ENCODE measurements around the gene ATF2. TPM values are rescaled to one million over a fixed set of nuclear protein-coding genes. Genes with fewer than 3 reads are reported as not detected.

Gene ATF2
- total RNA-seq, 4 donors from 2014 or later = 36.5 to 48.6 (median 43.5) TPM

DNA sequence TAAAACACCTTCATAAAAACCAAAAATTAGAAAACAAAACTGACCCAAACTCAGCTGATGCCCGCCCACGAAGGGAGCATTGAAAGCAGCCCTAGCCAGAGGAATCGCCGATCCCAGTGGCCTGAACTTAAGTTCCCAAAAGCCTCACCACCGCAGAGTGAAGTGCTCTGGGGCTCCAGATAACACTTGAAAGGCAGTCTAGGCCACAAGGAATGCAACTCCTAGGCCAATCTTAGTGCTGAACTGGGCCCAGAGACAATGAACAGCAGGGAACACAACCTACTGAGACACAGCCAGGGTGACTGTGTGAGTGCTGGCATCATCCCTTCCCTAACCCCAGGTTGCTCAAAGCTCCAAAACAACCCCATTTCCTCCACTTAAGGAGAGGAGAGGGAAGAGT, 103.2 kb downstream of the ATF2 start:
- Histone ChIP-seq H3K9me3 (no peaks in the 10 kb centered on the region), H3K4me1 (no peaks in the 10 kb centered on the region), H3K27ac (replicated peaks in 1 of 4) (no peak overlapping the region), H3K27me3 (no peaks in the 10 kb centered on the region), H3K36me3 (peaks cover 0 to 18% (median 3%) of the 10 kb centered on the region in 4 donors), H3K4me3 (no peak overlapping the region)
- no peak for TF ChIP-seq EP300 (IDR thresholded peaks at IDR 0.05)
- no peak for TF ChIP-seq POLR2AphosphoS5 (IDR thresholded peaks at IDR 0.05)
- no peak for TF ChIP-seq POLR2A (IDR thresholded peaks at IDR 0.05; ENCODE audit: low read depth)
- TF ChIP-seq, protein P1, sequence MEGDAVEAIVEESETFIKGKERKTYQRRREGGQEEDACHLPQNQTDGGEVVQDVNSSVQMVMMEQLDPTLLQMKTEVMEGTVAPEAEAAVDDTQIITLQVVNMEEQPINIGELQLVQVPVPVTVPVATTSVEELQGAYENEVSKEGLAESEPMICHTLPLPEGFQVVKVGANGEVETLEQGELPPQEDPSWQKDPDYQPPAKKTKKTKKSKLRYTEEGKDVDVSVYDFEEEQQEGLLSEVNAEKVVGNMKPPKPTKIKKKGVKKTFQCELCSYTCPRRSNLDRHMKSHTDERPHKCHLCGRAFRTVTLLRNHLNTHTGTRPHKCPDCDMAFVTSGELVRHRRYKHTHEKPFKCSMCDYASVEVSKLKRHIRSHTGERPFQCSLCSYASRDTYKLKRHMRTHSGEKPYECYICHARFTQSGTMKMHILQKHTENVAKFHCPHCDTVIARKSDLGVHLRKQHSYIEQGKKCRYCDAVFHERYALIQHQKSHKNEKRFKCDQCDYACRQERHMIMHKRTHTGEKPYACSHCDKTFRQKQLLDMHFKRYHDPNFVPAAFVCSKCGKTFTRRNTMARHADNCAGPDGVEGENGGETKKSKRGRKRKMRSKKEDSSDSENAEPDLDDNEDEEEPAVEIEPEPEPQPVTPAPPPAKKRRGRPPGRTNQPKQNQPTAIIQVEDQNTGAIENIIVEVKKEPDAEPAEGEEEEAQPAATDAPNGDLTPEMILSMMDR (IDR thresholded peaks at IDR 0.05) = no peak
- intact Hi-C loops (cut with DNase I) = no loop called here
- DNase-seq (ENCODE audit: extremely low spot score) = no peak
- WGBS = 96% methylated on average over 5 of the region's 5 CpGs

DNA sequence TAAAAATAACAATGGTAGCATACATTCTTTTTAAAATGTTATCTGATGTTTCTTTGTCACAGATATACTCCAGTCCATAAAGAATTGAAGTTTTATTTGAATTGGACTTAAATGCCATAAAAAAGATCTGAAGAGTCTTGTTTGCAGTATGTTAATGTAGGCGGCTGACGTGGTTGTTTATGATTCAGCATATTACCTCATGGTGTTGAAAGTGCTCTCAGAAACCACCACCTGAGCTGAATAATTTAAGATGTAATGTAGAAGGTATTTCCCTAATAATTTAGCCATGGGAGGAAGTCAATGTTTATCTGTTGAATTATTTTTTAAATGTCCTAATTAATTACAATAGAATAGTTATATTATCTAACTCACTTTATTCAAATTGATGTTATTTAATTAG, 104.3 kb downstream of the ATF2 start:
- no peaks in the 10 kb centered on the region for H3K4me1 ChIP-seq
- no peak overlapping the region for H3K4me3 ChIP-seq
- no peaks in the 10 kb centered on the region for H3K27me3 ChIP-seq
- intact Hi-C loops (cut with DNase I) = no loop called here
- TF ChIP-seq POLR2A (IDR thresholded peaks at IDR 0.05; ENCODE audit: low read depth) (no peak), EP300 (IDR thresholded peaks at IDR 0.05) (no peak), POLR2AphosphoS5 (IDR thresholded peaks at IDR 0.05) (no peak)
- TF ChIP-seq, protein P1 (IDR thresholded peaks at IDR 0.05) = no peak
- 97% methylated on average over 2 of the region's 2 CpGs for WGBS
- no peak for DNase-seq (ENCODE audit: extremely low spot score)
- no peak overlapping the region for H3K27ac ChIP-seq (replicated peaks in 1 of 4)
- no peaks in the 10 kb centered on the region for H3K9me3 ChIP-seq
- peaks cover 0 to 18% (median 5%) of the 10 kb centered on the region in 4 donors for H3K36me3 ChIP-seq

DNA sequence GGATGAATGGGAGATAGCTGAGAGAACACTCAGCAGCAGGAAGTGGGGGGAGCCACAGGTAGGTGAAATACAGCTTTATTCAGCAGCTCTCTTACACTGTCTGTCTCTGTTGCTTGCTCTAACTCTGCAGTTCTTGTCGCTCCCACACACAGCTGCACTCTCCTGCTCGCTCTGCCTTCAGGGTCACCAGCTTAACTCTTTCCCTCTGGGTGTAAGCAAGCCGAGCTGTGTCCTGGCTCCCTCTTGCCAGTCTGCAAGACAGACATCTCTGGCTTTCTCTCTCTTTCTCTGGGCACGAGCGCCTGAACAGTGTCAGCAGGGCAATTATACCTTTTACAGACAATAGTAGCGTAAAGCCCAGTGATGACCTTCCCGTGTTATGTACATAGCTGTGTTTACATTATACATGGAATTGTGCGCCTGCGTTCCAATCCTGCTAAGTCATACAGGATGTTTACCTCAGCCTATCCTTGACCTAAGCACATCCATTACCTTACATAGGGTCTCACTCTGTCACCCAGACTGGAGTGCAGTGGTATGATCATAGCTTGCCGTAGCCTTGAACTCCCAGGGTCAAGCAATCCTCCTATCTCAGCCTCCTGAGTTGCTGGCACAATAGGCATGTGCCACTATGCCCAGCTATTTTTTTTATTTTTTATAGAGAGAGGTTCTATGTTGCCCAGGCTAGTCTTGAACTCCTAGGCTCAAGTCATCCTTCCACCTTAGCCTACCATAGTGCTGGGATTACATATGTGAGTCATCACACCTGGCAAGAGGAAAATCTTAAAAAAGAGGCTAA, 105.0 kb downstream of the ATF2 start:
- TF ChIP-seq POLR2AphosphoS5 (IDR thresholded peaks at IDR 0.05) (no peak), POLR2A (IDR thresholded peaks at IDR 0.05; ENCODE audit: low read depth) (no peak), EP300 (IDR thresholded peaks at IDR 0.05) (no peak)
- TF ChIP-seq, protein P1 (IDR thresholded peaks at IDR 0.05) = no peak

DNA sequence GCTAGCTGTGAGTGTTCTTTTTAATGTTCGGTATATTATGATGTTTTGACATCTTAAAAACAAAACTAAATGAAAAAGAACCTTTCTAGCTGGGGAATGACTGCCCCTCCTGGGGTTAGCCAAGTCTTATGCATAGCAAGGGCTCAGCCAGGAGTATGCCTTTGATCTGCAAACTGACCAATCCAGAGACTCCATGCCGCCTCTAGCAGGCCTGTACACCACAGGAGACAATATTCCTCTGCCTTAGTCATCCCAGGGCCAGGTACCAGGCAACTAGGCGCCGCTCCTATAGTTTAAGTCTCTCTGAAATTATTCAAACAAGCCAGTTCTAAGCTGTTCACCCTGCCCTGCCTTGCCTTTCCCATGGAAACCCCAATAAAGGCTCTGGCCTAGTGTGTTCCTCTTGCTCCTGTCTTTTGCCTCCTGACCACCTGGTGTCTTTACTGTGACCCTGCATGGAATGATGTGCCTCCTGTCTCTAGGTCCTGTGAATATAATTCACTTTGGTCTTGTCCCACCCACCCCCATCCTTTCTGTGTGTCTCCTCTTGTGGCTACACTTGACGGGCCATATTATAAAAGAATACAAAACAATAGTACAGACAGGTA, 110.8 kb downstream of the ATF2 start:
- H3K27ac ChIP-seq (replicated peaks in 1 of 4) = no peak overlapping the region
- H3K4me3 ChIP-seq = no peak overlapping the region
- 89% methylated on average over 5 of the region's 5 CpGs for WGBS
- intact Hi-C loops (cut with DNase I) = no loop called here
- no peak for DNase-seq (ENCODE audit: extremely low spot score)
- H3K27me3 ChIP-seq = no peaks in the 10 kb centered on the region
- H3K4me1 ChIP-seq = no peaks in the 10 kb centered on the region
- no peak for TF ChIP-seq POLR2AphosphoS5 (IDR thresholded peaks at IDR 0.05)
- TF ChIP-seq, protein P1 (IDR thresholded peaks at IDR 0.05) = no peak
- no peak for TF ChIP-seq POLR2A (IDR thresholded peaks at IDR 0.05; ENCODE audit: low read depth)
- no peak for TF ChIP-seq EP300 (IDR thresholded peaks at IDR 0.05)
- no peaks in the 10 kb centered on the region for H3K9me3 ChIP-seq
- H3K36me3 ChIP-seq = peaks cover 0 to 4% (median 0%) of the 10 kb centered on the region in 4 donors

More for the DNA sequence above, 105.0 kb downstream of the ATF2 start:
- Histone ChIP-seq H3K36me3 (peaks cover 0 to 18% (median 5%) of the 10 kb centered on the region in 4 donors), H3K4me1 (no peaks in the 10 kb centered on the region), H3K27me3 (no peaks in the 10 kb centered on the region), H3K27ac (replicated peaks in 1 of 4) (no peak overlapping the region), H3K9me3 (no peaks in the 10 kb centered on the region), H3K4me3 (no peak overlapping the region)
- WGBS = 92% methylated on average over 10 of the region's 10 CpGs
- intact Hi-C loops (cut with DNase I) = no loop called here
- DNase-seq (ENCODE audit: extremely low spot score) = no peak
